Thoracic aorta (tissue), 2 donors: ENCODE results near the gene PLD6. TPM values are rescaled to one million over a fixed set of nuclear protein-coding genes. Genes with fewer than 3 reads are reported as not detected.

ENCODE experiments used
- ATAC-seq: fragments of 150-250 bp; one replicate; pipeline ENCODE4 v1.8.0; 2017; ENCODE audit warnings: low read depth; ENCODE audit not compliant: insufficient number of reproducible peaks, low FRiP score
- DNase-seq: peaks from one replicate; pipeline ENCODE4 v3.0.0-alpha.2; 2020; ENCODE audit warnings: low spot score
- H3K27ac ChIP-seq, 2 donors: fragments of 200-600 bp; sonication (generic); 1 replicate in 1 of 2; 2 replicates in 1 of 2; pipeline ENCODE4 v1.5.1; 2016; ENCODE audit warnings: mild to moderate bottlenecking in 2 of 2, moderate library complexity in 2 of 2
- H3K27me3 ChIP-seq: fragments of 200-600 bp; sonication (generic); replicated peaks from 2 replicates; pipeline ENCODE4 v1.6.0; 2016; ENCODE audit warnings: mild to moderate bottlenecking; ENCODE audit not compliant: insufficient read depth
- H3K36me3 ChIP-seq: fragments of 200-600 bp; sonication (generic); one replicate; pipeline ENCODE4 v1.5.1; 2016
- H3K4me1 ChIP-seq, 2 donors: fragments of 200-600 bp; sonication (generic); 1 replicate in 1 of 2; 2 replicates in 1 of 2; pipeline versions ENCODE4 v1.5.1 to v1.6.0; 2016; ENCODE audit warnings: low read depth in 2 of 2, mild to moderate bottlenecking in 1 of 2; ENCODE audit not compliant: control insufficient read depth in 1 of 2
- H3K4me3 ChIP-seq: fragments of 200-600 bp; sonication (generic); 2 replicates; pipeline ENCODE4 v1.5.1; 2016; ENCODE audit warnings: mild to moderate bottlenecking
- H3K9me3 ChIP-seq: fragments of 200-600 bp; sonication (generic); 2 replicates; pipeline ENCODE4 v1.5.1; 2016
- total RNA-seq, 2 donors: library from RNA; depleted of rRNA; stranded (reverse); fragments of >200 nt; gene quantifications; one replicate each; pipeline versions ENCODE4 v1.1.0 to v1.2.3, GENCODE V29; 2016
- TF ChIP-seq, protein P1 (sequence below): fragments of 200-600 bp; sonication (generic); IDR thresholded peaks from one replicate; pipeline ENCODE4 v1.5.1; 2019; ENCODE audit warnings: antibody characterized with exemption

The PLD6 gene
- total RNA-seq, 2 donors from 2014 or later = 0.68 to 5.5 TPM

- ATAC-seq (no peak), DNase-seq (no peak)
- no peaks in the 10 kb centered on the region for H3K9me3 ChIP-seq
- no peak overlapping the region for H3K27ac ChIP-seq
- peaks cover 0 to 14% of the 10 kb centered on the region in 2 donors for H3K4me1 ChIP-seq
- H3K4me3 ChIP-seq = no peak overlapping the region
- H3K36me3 ChIP-seq = peaks cover 92% of the 10 kb centered on the region
- H3K27me3 ChIP-seq = no peaks in the 10 kb centered on the region
- TF ChIP-seq, protein P1, sequence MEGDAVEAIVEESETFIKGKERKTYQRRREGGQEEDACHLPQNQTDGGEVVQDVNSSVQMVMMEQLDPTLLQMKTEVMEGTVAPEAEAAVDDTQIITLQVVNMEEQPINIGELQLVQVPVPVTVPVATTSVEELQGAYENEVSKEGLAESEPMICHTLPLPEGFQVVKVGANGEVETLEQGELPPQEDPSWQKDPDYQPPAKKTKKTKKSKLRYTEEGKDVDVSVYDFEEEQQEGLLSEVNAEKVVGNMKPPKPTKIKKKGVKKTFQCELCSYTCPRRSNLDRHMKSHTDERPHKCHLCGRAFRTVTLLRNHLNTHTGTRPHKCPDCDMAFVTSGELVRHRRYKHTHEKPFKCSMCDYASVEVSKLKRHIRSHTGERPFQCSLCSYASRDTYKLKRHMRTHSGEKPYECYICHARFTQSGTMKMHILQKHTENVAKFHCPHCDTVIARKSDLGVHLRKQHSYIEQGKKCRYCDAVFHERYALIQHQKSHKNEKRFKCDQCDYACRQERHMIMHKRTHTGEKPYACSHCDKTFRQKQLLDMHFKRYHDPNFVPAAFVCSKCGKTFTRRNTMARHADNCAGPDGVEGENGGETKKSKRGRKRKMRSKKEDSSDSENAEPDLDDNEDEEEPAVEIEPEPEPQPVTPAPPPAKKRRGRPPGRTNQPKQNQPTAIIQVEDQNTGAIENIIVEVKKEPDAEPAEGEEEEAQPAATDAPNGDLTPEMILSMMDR = no peak
Measured at GRCh38 chr17:17226451-17227265, 20.5 kb upstream of the PLD6 start.

- H3K9me3 ChIP-seq = no peaks in the 10 kb centered on the region
- DNase-seq (no peak), ATAC-seq (no peak)
- no peak overlapping the region for H3K27ac ChIP-seq
- TF ChIP-seq, protein P1 = no peak
- no peak overlapping the region for H3K4me3 ChIP-seq
- H3K4me1 ChIP-seq = peaks cover 0 to 14% of the 10 kb centered on the region in 2 donors
- H3K27me3 ChIP-seq = no peaks in the 10 kb centered on the region
- H3K36me3 ChIP-seq = peaks cover 86% of the 10 kb centered on the region
Measured at GRCh38 chr17:17225901-17226300, 19.8 kb upstream of the PLD6 start.

DNA sequence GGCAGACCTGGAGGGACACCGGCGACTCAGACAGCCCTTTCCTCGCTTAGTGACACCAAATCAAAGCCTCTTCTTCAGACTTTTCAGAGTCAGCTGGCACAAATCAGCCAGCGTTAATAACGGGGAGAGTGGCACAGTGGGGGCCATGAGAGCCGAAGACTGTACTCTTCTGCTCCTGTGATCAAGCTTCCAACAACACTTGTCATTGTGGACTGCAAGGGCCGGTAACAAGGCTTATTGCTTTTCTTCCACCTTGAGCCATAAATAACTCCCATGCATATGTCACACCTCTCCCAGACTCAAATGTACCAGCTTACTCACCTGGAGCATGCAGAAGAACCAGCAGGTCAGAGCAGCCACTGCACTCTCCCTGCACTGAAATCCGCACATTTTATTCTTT, 18.0 kb upstream of the PLD6 start:
- ATAC-seq (no peak), DNase-seq (no peak)
- Histone ChIP-seq H3K4me1 (peaks cover 0 to 14% of the 10 kb centered on the region in 2 donors), H3K36me3 (peaks cover 82% of the 10 kb centered on the region), H3K4me3 (no peak overlapping the region), H3K27ac (no peak overlapping the region), H3K9me3 (no peaks in the 10 kb centered on the region), H3K27me3 (no peaks in the 10 kb centered on the region)
- TF ChIP-seq, protein P1 = no peak

- TF ChIP-seq, protein P1 = no peak
- Histone ChIP-seq H3K27me3 (no peaks in the 10 kb centered on the region), H3K27ac (no peak overlapping the region), H3K4me3 (no peak overlapping the region), H3K9me3 (no peaks in the 10 kb centered on the region), H3K36me3 (peaks cover 81% of the 10 kb centered on the region), H3K4me1 (peaks cover 0 to 11% of the 10 kb centered on the region in 2 donors)
- ATAC-seq (no peak), DNase-seq (no peak)
Measured at GRCh38 chr17:17223736-17224135, 17.6 kb upstream of the PLD6 start.

GRCh38 chr17:17221329-17221728, 15.2 kb upstream of the PLD6 start:
- TF ChIP-seq, protein P1 = no peak
- Histone ChIP-seq H3K27ac (no peak overlapping the region), H3K4me1 (no peaks in the 10 kb centered on the region), H3K4me3 (no peak overlapping the region), H3K36me3 (peaks cover 83% of the 10 kb centered on the region), H3K27me3 (no peaks in the 10 kb centered on the region), H3K9me3 (no peaks in the 10 kb centered on the region)
- no peak for DNase-seq
- ATAC-seq = no peak
